ENCODE data around the gene RBPJL. TPM values are rescaled to one million over a fixed set of nuclear protein-coding genes. Genes with fewer than 3 reads are reported as not detected.
"Not testable (repeated sequence)": the region's sequence is repeated elsewhere in the genome, so short reads cannot be mapped to it uniquely, and the experiment has no call there.

The RBPJL gene
- total RNA-seq, 1 donor = not detected

- Histone ChIP-seq H3K4me1 (ENCODE audit: insufficient read depth, low read length) (peaks cover 21% of the 10 kb centered on the region), H3K27me3 (ENCODE audit: insufficient read depth, low read length) (no peaks in the 10 kb centered on the region), H3K4me3 (ENCODE audit: low read length) (no peak overlapping the region), H3K9me3 (ENCODE audit: low read depth, low read length) (no peaks in the 10 kb centered on the region)
These were observed 34.3 kb downstream of the RBPJL start for GRCh38 chr20:45340951-45341350.

DNA sequence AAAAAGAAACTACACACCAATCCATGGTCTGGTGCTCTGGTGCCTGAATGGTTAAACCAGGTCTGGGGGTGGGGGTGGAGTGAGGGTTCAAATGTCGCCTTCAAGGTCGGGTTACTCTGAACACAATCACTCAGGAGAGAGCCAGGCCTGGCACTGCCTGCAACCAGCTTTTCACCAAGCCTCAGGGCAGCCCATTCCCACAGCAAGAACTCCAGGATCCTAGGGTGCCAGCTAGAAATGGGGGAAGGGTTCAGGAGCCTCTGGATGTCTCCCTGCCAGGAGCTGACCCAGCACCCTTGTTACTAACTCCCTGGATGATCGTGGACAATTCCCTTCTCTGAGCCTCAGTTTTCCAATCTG is 34.9 kb downstream of the RBPJL start:
- no peaks in the 10 kb centered on the region for H3K9me3 ChIP-seq (ENCODE audit: low read depth, low read length)
- H3K4me1 ChIP-seq (ENCODE audit: insufficient read depth, low read length) = peaks cover 27% of the 10 kb centered on the region
- no peaks in the 10 kb centered on the region for H3K27me3 ChIP-seq (ENCODE audit: insufficient read depth, low read length)
- no peak overlapping the region for H3K4me3 ChIP-seq (ENCODE audit: low read length)

- Histone ChIP-seq H3K4me1 (ENCODE audit: insufficient read depth, low read length) (peaks cover 32% of the 10 kb centered on the region), H3K27me3 (ENCODE audit: insufficient read depth, low read length) (no peaks in the 10 kb centered on the region), H3K4me3 (ENCODE audit: low read length) (no peak overlapping the region), H3K9me3 (ENCODE audit: low read depth, low read length) (no peaks in the 10 kb centered on the region)
These were observed 35.6 kb downstream of the RBPJL start for GRCh38 chr20:45341939-45342854.

DNA sequence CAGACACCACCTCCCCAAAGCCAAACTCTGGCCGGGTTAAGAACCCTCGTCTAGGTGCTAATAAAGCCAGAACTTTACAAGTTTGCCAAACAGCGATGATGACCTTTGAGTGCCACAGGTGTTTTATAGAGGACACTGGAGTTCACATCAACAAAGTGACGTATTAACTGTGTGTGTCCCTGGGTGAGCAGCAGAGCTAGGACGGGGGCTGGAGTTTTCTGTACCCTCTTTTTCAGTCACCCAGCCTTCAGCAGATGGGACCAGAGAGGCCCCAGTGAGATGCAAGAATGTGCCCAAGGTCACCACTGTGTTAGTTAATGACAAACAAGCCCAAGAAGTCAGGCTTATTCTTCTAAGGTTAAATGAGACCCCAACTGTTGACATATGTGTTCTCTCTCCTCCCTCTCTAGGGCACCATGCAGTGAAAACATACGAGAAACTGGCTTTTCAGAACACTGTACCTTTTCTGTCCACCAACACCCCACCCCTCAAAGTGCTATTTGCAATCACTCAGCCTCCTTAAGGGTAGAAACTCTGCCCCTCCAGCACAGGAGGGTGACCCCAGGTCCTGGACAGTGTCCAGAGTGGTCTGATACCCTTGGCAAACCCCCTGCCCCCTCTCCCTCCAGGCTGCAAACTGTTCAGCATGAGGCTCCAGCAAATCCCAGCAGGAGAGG is 36.4 kb downstream of the RBPJL start:
- H3K4me3 ChIP-seq (ENCODE audit: low read length) = no peak overlapping the region
- H3K9me3 ChIP-seq (ENCODE audit: low read depth, low read length) = no peaks in the 10 kb centered on the region
- peaks cover 40% of the 10 kb centered on the region for H3K4me1 ChIP-seq (ENCODE audit: insufficient read depth, low read length)
- H3K27me3 ChIP-seq (ENCODE audit: insufficient read depth, low read length) = peaks cover 3% of the 10 kb centered on the region

GRCh38 chr20:45343532-45344167 is 37.0 kb downstream of the RBPJL start:
- H3K27me3 ChIP-seq (ENCODE audit: insufficient read depth, low read length) = peaks cover 3% of the 10 kb centered on the region
- H3K9me3 ChIP-seq (ENCODE audit: low read depth, low read length) = no peaks in the 10 kb centered on the region
- H3K4me3 ChIP-seq (ENCODE audit: low read length) = no peak overlapping the region
- H3K4me1 ChIP-seq (ENCODE audit: insufficient read depth, low read length) = peaks cover 40% of the 10 kb centered on the region

DNA sequence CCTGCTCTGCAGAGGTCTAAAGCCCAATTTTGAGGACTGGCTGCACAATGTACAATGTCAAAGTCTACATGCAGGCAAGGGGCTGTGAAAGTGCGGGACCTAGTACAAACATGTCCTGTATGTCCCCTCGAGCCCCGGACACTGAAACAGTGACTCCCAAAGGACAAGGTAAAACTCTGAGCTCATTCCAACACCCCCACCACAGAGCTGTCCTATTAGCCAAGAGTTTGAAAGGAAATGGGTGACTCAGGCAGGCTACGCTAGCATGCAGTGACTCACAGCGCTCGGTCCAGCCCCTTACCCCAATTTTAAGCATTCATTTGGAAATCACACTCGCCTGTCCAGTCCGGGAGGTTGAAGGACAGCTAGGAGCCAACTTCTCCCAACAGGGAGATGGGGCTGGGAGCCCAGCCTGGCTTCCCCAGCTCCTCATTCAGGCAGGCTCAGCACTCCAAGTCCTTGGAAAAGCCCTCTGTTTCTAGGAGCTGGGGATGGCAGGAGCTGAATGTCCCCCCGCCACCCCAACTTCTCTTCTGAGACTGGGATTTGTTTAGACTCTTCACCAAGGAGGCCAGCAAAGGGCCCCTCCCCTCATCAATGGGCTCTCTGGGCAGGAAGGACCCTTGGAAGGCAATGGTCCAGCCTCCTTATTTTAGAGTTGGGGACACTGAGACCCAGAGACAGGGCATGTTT is 37.7 kb downstream of the RBPJL start:
- peaks cover 40% of the 10 kb centered on the region for H3K4me1 ChIP-seq (ENCODE audit: insufficient read depth, low read length)
- H3K9me3 ChIP-seq (ENCODE audit: low read depth, low read length) = no peaks in the 10 kb centered on the region
- peaks cover 3% of the 10 kb centered on the region for H3K27me3 ChIP-seq (ENCODE audit: insufficient read depth, low read length)
- no peak overlapping the region for H3K4me3 ChIP-seq (ENCODE audit: low read length)

GRCh38 chr20:45345104-45345936 is 38.7 kb downstream of the RBPJL start:
- Histone ChIP-seq H3K27me3 (ENCODE audit: insufficient read depth, low read length) (peaks cover 3% of the 10 kb centered on the region), H3K9me3 (ENCODE audit: low read depth, low read length) (no peaks in the 10 kb centered on the region), H3K4me3 (ENCODE audit: low read length) (no peak overlapping the region), H3K4me1 (ENCODE audit: insufficient read depth, low read length) (peaks cover 40% of the 10 kb centered on the region)

DNA sequence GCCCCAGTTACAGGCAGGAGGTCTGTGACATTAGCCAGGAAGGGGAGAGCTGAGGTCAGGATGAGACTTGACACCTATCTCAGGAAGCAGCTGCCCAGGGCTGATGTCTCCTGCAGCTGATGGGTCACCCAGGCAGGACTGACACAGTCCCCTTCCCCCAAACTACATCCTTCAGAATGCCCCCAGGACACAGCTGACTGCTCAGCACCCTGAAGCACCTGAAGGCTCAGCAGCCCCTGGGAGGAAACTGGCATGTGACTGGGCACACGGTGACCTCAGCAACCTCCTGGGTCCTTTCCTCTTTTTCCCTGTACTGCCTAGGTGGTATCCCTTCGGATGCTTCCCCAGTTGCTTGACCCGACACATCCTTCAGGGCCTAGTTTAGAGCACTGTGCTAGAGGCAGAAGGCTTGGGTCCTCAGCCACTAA is 39.7 kb downstream of the RBPJL start:
- Histone ChIP-seq H3K9me3 (ENCODE audit: low read depth, low read length) (no peaks in the 10 kb centered on the region), H3K4me3 (ENCODE audit: low read length) (no peak overlapping the region), H3K4me1 (ENCODE audit: insufficient read depth, low read length) (peaks cover 40% of the 10 kb centered on the region), H3K27me3 (ENCODE audit: insufficient read depth, low read length) (peaks cover 3% of the 10 kb centered on the region)

DNA sequence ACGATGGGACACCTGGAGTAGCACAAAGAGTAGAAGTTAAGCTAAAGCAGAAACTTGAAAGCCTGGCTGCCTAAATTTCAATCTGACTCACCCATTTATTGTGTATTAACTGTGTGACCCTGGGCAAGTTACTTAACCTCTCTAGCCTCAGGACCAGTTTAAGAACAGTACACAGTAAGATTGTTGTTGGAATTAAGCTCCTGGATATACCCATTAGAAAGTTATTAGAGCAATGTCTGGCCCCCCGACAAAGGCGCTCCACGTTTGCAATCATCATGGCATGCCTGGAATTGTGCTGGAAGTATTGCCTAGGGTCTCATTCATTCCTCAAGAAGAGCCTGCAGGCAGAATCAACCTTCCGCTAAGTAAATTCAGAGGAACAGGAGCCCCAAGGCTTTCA is 40.2 kb downstream of the RBPJL start:
- peaks cover 3% of the 10 kb centered on the region for H3K27me3 ChIP-seq (ENCODE audit: insufficient read depth, low read length)
- no peak overlapping the region for H3K4me3 ChIP-seq (ENCODE audit: low read length)
- no peaks in the 10 kb centered on the region for H3K9me3 ChIP-seq (ENCODE audit: low read depth, low read length)
- peaks cover 40% of the 10 kb centered on the region for H3K4me1 ChIP-seq (ENCODE audit: insufficient read depth, low read length)

- no peaks in the 10 kb centered on the region for H3K9me3 ChIP-seq (ENCODE audit: low read depth, low read length)
- H3K27me3 ChIP-seq (ENCODE audit: insufficient read depth, low read length) = peaks cover 3% of the 10 kb centered on the region
- H3K4me1 ChIP-seq (ENCODE audit: insufficient read depth, low read length) = peaks cover 40% of the 10 kb centered on the region
- peak overlapping the region; percentile 30 for H3K4me3 ChIP-seq (ENCODE audit: low read length)
These were observed 40.8 kb downstream of the RBPJL start for GRCh38 chr20:45347297-45347935.

- H3K4me3 ChIP-seq (ENCODE audit: low read length) = peak within 1 kb of the TSS; percentile 30
- peaks cover 3% of the 10 kb centered on the region for H3K27me3 ChIP-seq (ENCODE audit: insufficient read depth, low read length)
- H3K4me1 ChIP-seq (ENCODE audit: insufficient read depth, low read length) = peaks cover 40% of the 10 kb centered on the region
- no peaks in the 10 kb centered on the region for H3K9me3 ChIP-seq (ENCODE audit: low read depth, low read length)
These were observed 41.5 kb downstream of the RBPJL start, which contains the start of gene SDC4 for GRCh38 chr20:45347936-45348778. Gene SDC4 (minus strand): TSS chr20:45348424. CDS start chr20:45348384, 40 bp downstream.

DNA sequence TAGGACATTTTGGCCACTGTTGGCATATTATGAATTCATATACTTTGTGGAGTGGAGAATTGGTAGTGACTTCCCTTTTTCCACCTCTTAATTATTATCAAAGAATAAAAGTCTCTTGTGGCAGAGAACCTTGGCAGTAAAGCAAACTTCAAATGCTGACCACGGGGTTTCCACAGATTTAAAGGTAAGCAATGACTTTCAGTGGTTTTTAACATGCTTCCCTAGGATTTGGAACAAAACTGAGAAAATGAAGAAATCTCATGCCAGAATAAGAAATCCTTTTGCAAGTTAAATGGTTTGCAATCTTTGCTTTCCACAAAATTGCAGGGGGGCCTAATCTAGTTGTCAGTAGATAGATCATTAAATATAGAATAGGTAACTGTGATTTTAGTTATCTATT is 43.6 kb downstream of the RBPJL start:
- H3K4me1 ChIP-seq (ENCODE audit: insufficient read depth, low read length) = peaks cover 22% of the 10 kb centered on the region
- no peaks in the 10 kb centered on the region for H3K9me3 ChIP-seq (ENCODE audit: low read depth, low read length)
- peaks cover 3% of the 10 kb centered on the region for H3K27me3 ChIP-seq (ENCODE audit: insufficient read depth, low read length)
- H3K4me3 ChIP-seq (ENCODE audit: low read length) = no peak overlapping the region

DNA sequence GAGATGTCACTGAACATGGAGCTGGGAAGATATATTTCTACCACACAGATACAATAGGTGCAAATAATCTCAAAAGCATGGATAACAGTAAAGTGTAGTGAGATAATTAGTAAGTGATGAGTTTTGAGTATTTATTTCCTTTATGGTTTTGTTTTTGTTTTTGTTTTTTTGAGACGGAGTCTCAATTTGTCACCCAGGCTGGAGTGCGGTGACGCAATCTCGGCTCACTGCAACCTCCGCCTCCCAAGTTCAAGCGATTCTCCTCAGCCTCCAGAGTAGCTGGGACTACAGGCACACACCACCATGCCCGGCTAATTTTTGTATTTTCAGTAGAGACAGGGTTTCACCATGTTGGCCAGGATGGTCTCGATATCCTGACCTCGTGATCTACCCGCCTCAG is 44.2 kb downstream of the RBPJL start:
- peaks cover 20% of the 10 kb centered on the region for H3K4me1 ChIP-seq (ENCODE audit: insufficient read depth, low read length)
- not testable (repeated sequence) for H3K27me3 ChIP-seq (ENCODE audit: insufficient read depth, low read length); H3K4me3 ChIP-seq (ENCODE audit: low read length); H3K9me3 ChIP-seq (ENCODE audit: low read depth, low read length)

Data from mononuclear cell (primary cell).